PC-3 (cell line): ENCODE measurements around the gene EMP2. TPM values are rescaled to one million over a fixed set of nuclear protein-coding genes. Genes with fewer than 3 reads are reported as not detected.

ENCODE experiments used
- ATAC-seq: fragments of 200-7000 bp; cut with Tn5 transposase; 2 replicates; pipeline ENCODE4 v1.9.1; 2020; ENCODE audit warnings: mild to moderate bottlenecking, moderate library complexity
- BruUV-seq: library from RNA; stranded (reverse); fragments of 400-500 nt; replicated peaks from 2 replicates; lab custom pipeline; 2021; lab: Mats Ljungman, UMichigan
- CTCF ChIA-PET: fragments of 300-600 bp; sonication (Branson Sonifier 250); formaldehyde crosslinking; loops from one replicate; lab custom pipeline; 2022; ENCODE audit warnings: antibody characterized with exemption; lab: Charles Lee
- POLR2A ChIA-PET: fragments of 300-600 bp; sonication (Branson Sonifier 250); formaldehyde crosslinking; loops from one replicate; lab custom pipeline; 2022; ENCODE audit warnings: antibody characterized with exemption; ENCODE audit not compliant: unreplicated experiment; lab: Charles Lee
- DNase-seq: peaks from one replicate; pipeline ENCODE4 v3.0.0-alpha.2; 2015
- H2AFZ ChIP-seq: fragments of 300-600 bp; sonication (generic); 2 replicates; pipeline ENCODE4 v1.6.0; 2016; ENCODE audit warnings: antibody characterized with exemption, low read length
- H3F3A ChIP-seq: fragments of 300-600 bp; sonication (generic); one replicate; pipeline ENCODE4 v1.6.0; 2017; ENCODE audit warnings: antibody characterized with exemption, low read length, control low read depth, mild to moderate bottlenecking; ENCODE audit not compliant: unreplicated experiment
- H3K27ac ChIP-seq: fragments of 300-600 bp; sonication (generic); 2 replicates; pipeline ENCODE4 v1.5.1; 2016; ENCODE audit warnings: mild to moderate bottlenecking, low read length
- H3K27me3 ChIP-seq: fragments of 300-600 bp; sonication (generic); 2 replicates; pipeline ENCODE4 v1.6.1; 2016; ENCODE audit warnings: low read length, mixed read lengths
- H3K36me3 ChIP-seq: fragments of 300-600 bp; sonication (generic); 2 replicates; pipeline ENCODE4 v1.6.1; 2016; ENCODE audit warnings: low read depth, mixed run types, low read length, mixed read lengths
- H3K4me1 ChIP-seq: fragments of 300-600 bp; sonication (generic); 2 replicates; pipeline ENCODE4 v1.5.1; 2016; ENCODE audit warnings: low read length; ENCODE audit not compliant: insufficient read depth
- H3K4me2 ChIP-seq: fragments of 300-600 bp; sonication (generic); 2 replicates; pipeline ENCODE4 v1.6.0; 2016; ENCODE audit warnings: low read length
- H3K4me3 ChIP-seq: fragments of 300-600 bp; sonication (generic); 2 replicates; pipeline ENCODE4 v1.5.1; 2016; ENCODE audit warnings: mild to moderate bottlenecking, low read length, mixed read lengths
- H3K79me2 ChIP-seq: fragments of 300-600 bp; sonication (generic); 2 replicates; pipeline ENCODE4 v1.6.1; 2017; ENCODE audit warnings: low read length, mixed read lengths
- H3K9ac ChIP-seq: fragments of 300-600 bp; sonication (generic); 2 replicates; pipeline ENCODE4 v1.6.0; 2016; ENCODE audit warnings: mild to moderate bottlenecking, low read length
- H3K9me2 ChIP-seq: fragments of 300-600 bp; sonication (generic); replicated peaks from 2 replicates; pipeline ENCODE4 v1.6.1; 2016; ENCODE audit warnings: mixed run types, low read length, mixed read lengths
- H3K9me3 ChIP-seq: fragments of 300-600 bp; sonication (generic); 2 replicates; pipeline ENCODE4 v1.6.1; 2016; ENCODE audit warnings: low read length, mixed read lengths
- H4K20me1 ChIP-seq: fragments of 300-600 bp; sonication (generic); 2 replicates; pipeline ENCODE4 v1.6.1; 2016; ENCODE audit warnings: low read length, mixed read lengths
- CTCF ChIP-seq: fragments of 300-600 bp; sonication (generic); conservative IDR thresholded peaks from 2 replicates; pipeline ENCODE4 v1.5.1; 2017; ENCODE audit warnings: antibody characterized with exemption, low read depth, mild to moderate bottlenecking, low read length
- EZH2 ChIP-seq: fragments of 300-600 bp; sonication (generic); IDR thresholded peaks from one replicate; pipeline ENCODE4 v1.6.1; 2017; ENCODE audit warnings: antibody characterized with exemption, mild to moderate bottlenecking, low read length; ENCODE audit not compliant: unreplicated experiment
- EZH2phosphoT487 ChIP-seq: fragments of 300-600 bp; sonication (generic); IDR thresholded peaks from 2 replicates; pipeline ENCODE4 v1.6.1; 2018; ENCODE audit warnings: mild to moderate bottlenecking, antibody characterized with exemption, low read length, borderline replicate concordance
- intact Hi-C: fragments of 100-400 bp; cut with micrococcal nuclease; formaldehyde crosslinking; loops from 2 replicates; pipeline ENCODE4 v1.9.0; 2023
- total RNA-seq: library from RNA; depleted of rRNA; stranded (reverse); fragments of >200 nt; gene quantifications from 2 replicates; pipeline ENCODE4 v1.2.3, GENCODE V29; 2014

Gene EMP2
- total RNA-seq, 1 experiment from 2014 or later: 38.7 TPM

- no TSS peak for BruUV-seq
Measured at GRCh38 chr16:10583269-10583668, 2.9 kb upstream of the EMP2 start.

GRCh38 chr16:10581507-10581906 lies 1.1 kb upstream of the EMP2 start:
- no peak overlapping the region; the same call in 1 of the 2 replicates for H3K4me2 ChIP-seq

More at GRCh38 chr16:10583269-10583668, 2.9 kb upstream of the EMP2 start:
- CTCF ChIA-PET: no interaction called here
- Histone ChIP-seq H3F3A (peaks cover 4% of the 10 kb centered on the region), H4K20me1 (no peaks in the 10 kb centered on the region), H3K27me3 (no peaks in the 10 kb centered on the region), H3K36me3 (no peaks in the 10 kb centered on the region), H3K4me1 (peaks cover 44% of the 10 kb centered on the region), H3K79me2 (peaks cover 21% of the 10 kb centered on the region), H3K9me3 (no peaks in the 10 kb centered on the region), H3K4me3 (no peak overlapping the region), H3K4me2 (no peak overlapping the region), H3K27ac (no peak overlapping the region), H3K9me2 (no peaks in the 10 kb centered on the region), H2AFZ (no peak overlapping the region), H3K9ac (no peak overlapping the region)
- ATAC-seq (no peak), DNase-seq (no peak)
- POLR2A ChIA-PET: no interaction called here
- no peak for TF ChIP-seq EZH2
- TF ChIP-seq CTCF: no peak
- TF ChIP-seq EZH2phosphoT487: no peak
- intact Hi-C loops: no loop called here

More at GRCh38 chr16:10581507-10581906, 1.1 kb upstream of the EMP2 start:
- ATAC-seq (no peak), DNase-seq (no peak)
- Histone ChIP-seq H3K9me2 (no peaks in the 10 kb centered on the region), H3F3A (peaks cover 4% of the 10 kb centered on the region), H3K36me3 (no peaks in the 10 kb centered on the region), H3K79me2 (peaks cover 38% of the 10 kb centered on the region), H4K20me1 (peaks cover 5% of the 10 kb centered on the region; the same call in 1 of the 2 replicates), H3K4me3 (no peak overlapping the region), H3K4me1 (peaks cover 54% of the 10 kb centered on the region), H3K27me3 (no peaks in the 10 kb centered on the region), H3K9ac (no peak overlapping the region), H3K27ac (no peak overlapping the region), H2AFZ (no peak overlapping the region), H3K9me3 (no peaks in the 10 kb centered on the region)
- TF ChIP-seq EZH2phosphoT487 (no peak), CTCF (no peak), EZH2 (no peak)
- no TSS peak for BruUV-seq
- ChIA-PET CTCF (interaction anchor here (0.6 kb wide), 2 partner anchors 151 to 1711 kb away, joined by 3 read pairs; no protein-coding TSS in a partner anchor), POLR2A (no interaction called here)
- intact Hi-C loops: no loop called here
